A673 (cell line): ENCODE measurements around the gene ELP4. TPM values are rescaled to one million over a fixed set of nuclear protein-coding genes. Genes with fewer than 3 reads are reported as not detected.

Source experiments
- BruUV-seq: library from RNA; stranded (reverse); fragments of 400-500 nt; replicated peaks from 2 replicates; lab custom pipeline; 2021; lab: Mats Ljungman, UMichigan
- CTCF ChIA-PET: fragments of 300-600 bp; sonication (Branson Sonifier 250); formaldehyde crosslinking; loops from one replicate; lab custom pipeline; 2022; ENCODE audit warnings: antibody characterized with exemption; lab: Charles Lee
- POLR2A ChIA-PET: fragments of 300-600 bp; sonication (Branson Sonifier 250); formaldehyde crosslinking; loops from one replicate; lab custom pipeline; 2022; ENCODE audit warnings: antibody characterized with exemption; ENCODE audit not compliant: low non-redundant PET; lab: Charles Lee
- DNase-seq: peaks from one replicate; pipeline ENCODE4 v3.0.0-alpha.2; 2015; ENCODE audit warnings: low spot score
- H3K27ac ChIP-seq: fragments of 200-600 bp; sonication (generic); 2 replicates; pipeline ENCODE4 v1.5.1; 2016; ENCODE audit warnings: mixed run types, low read depth, mild to moderate bottlenecking, mixed read lengths, antibody characterized with exemption, low read length; ENCODE audit not compliant: poor library complexity, severe bottlenecking
- H3K27me3 ChIP-seq: fragments of 200-600 bp; sonication (generic); replicated peaks from 2 replicates; pipeline ENCODE4 v1.6.1; 2017; ENCODE audit warnings: mixed run types, low read depth, mild to moderate bottlenecking, mixed read lengths, antibody characterized with exemption, low read length; ENCODE audit not compliant: insufficient read depth, poor library complexity
- H3K36me3 ChIP-seq: fragments of 200-600 bp; sonication (generic); 2 replicates; pipeline ENCODE4 v1.6.1; 2016; ENCODE audit warnings: mixed run types, mild to moderate bottlenecking, mixed read lengths, antibody characterized with exemption, low read length; ENCODE audit not compliant: insufficient read depth, poor library complexity, severe bottlenecking
- H3K4me1 ChIP-seq: fragments of 200-600 bp; sonication (generic); 2 replicates; pipeline ENCODE4 v1.6.1; 2017; ENCODE audit warnings: mixed run types, mild to moderate bottlenecking, mixed read lengths, antibody characterized with exemption, low read length; ENCODE audit not compliant: insufficient read depth, poor library complexity, severe bottlenecking
- H3K4me3 ChIP-seq: fragments of 200-600 bp; sonication (generic); 2 replicates; pipeline ENCODE4 v1.5.1; 2016; ENCODE audit warnings: low read depth, mixed run types, mild to moderate bottlenecking, mixed read lengths, low read length; ENCODE audit not compliant: poor library complexity, severe bottlenecking
- H3K9me3 ChIP-seq: fragments of 200-600 bp; sonication (generic); 2 replicates; pipeline ENCODE4 v1.6.1; 2016; ENCODE audit warnings: mixed run types, low read depth, mild to moderate bottlenecking, mixed read lengths, antibody characterized with exemption, low read length; ENCODE audit not compliant: poor library complexity, severe bottlenecking
- CTCF ChIP-seq: fragments of 300-800, 200-600 bp; sonication (generic); conservative IDR thresholded peaks from 2 replicates; pipeline ENCODE4 v1.5.1; 2017; ENCODE audit warnings: low read depth, mild to moderate bottlenecking, antibody characterized with exemption, low read length, moderate library complexity, mixed read lengths
- EZH2 ChIP-seq: fragments of 200-600 bp; sonication (generic); IDR thresholded peaks from 2 replicates; pipeline ENCODE4 v1.6.1; 2017; ENCODE audit warnings: borderline replicate concordance, low read depth, mild to moderate bottlenecking, mixed read lengths, antibody characterized with exemption, low read length; ENCODE audit not compliant: poor library complexity, severe bottlenecking
- intact Hi-C: fragments of 100-400 bp; cut with micrococcal nuclease; formaldehyde crosslinking; loops from one replicate; pipeline ENCODE4 v1.10.0; 2022; ENCODE audit not compliant: unreplicated experiment
- total RNA-seq: library from RNA; stranded (reverse); gene quantifications from 2 replicates; pipeline ENCODE4 v1.2.3, GENCODE V29; 2021

The ELP4 gene
- total RNA-seq, 1 experiment from 2014 or later = 49.4 TPM

GRCh38 chr11:31807799-31808667 lies 298.5 kb downstream of the ELP4 start:
- no peak overlapping the region for H3K27ac ChIP-seq
- peak overlapping the region; percentile 60 for H3K4me3 ChIP-seq
- peaks cover 94% of the 10 kb centered on the region for H3K27me3 ChIP-seq
- H3K4me1 ChIP-seq = peaks cover 37% of the 10 kb centered on the region
- DNase-seq = no peak
- POLR2A ChIA-PET = interaction anchor here (0.6 kb wide), 1 partner anchor 254 kb away, joined by 4 read pairs; no protein-coding TSS in a partner anchor
- no peak for TF ChIP-seq EZH2
- no peak for TF ChIP-seq CTCF
- no peaks in the 10 kb centered on the region for H3K36me3 ChIP-seq
- BruUV-seq = no TSS peak
- CTCF ChIA-PET = no interaction called here
- intact Hi-C loops = no loop called here
- no peaks in the 10 kb centered on the region for H3K9me3 ChIP-seq

- peaks cover 94% of the 10 kb centered on the region for H3K27me3 ChIP-seq
- H3K4me1 ChIP-seq = peaks cover 46% of the 10 kb centered on the region
- no peak for DNase-seq
- TF ChIP-seq CTCF (no peak), EZH2 (no peak)
- no peaks in the 10 kb centered on the region for H3K9me3 ChIP-seq
- intact Hi-C loops = no loop called here
- BruUV-seq = TSS peak; percentile 33
- ChIA-PET CTCF (no interaction called here), POLR2A (interaction anchor here (0.6 kb wide), 2 partner anchors 255 to 415 kb away, joined by 4 to 6 read pairs; no protein-coding TSS in a partner anchor)
- no peaks in the 10 kb centered on the region for H3K36me3 ChIP-seq
- peak overlapping the region; percentile 79 for H3K27ac ChIP-seq
- H3K4me3 ChIP-seq = peak overlapping the region; percentile 60
Observed at GRCh38 chr11:31808721-31809540, 299.4 kb downstream of the ELP4 start.

GRCh38 chr11:31809541-31809856 lies 299.9 kb downstream of the ELP4 start:
- Histone ChIP-seq H3K4me1 (peaks cover 52% of the 10 kb centered on the region), H3K27ac (peak overlapping the region; percentile 79), H3K9me3 (no peaks in the 10 kb centered on the region), H3K27me3 (peaks cover 94% of the 10 kb centered on the region), H3K36me3 (no peaks in the 10 kb centered on the region), H3K4me3 (peak overlapping the region; percentile 60)
- TF ChIP-seq EZH2 (no peak), CTCF (no peak)
- no peak for DNase-seq
- POLR2A ChIA-PET = interaction anchor here (0.6 kb wide), 1 partner anchor 415 kb away, joined by 6 read pairs; no protein-coding TSS in a partner anchor
- CTCF ChIA-PET = interaction anchor here (0.6 kb wide), 1 partner anchor 168 kb away, joined by 3 read pairs; no protein-coding TSS in a partner anchor
- intact Hi-C loops = no loop called here
- BruUV-seq = no TSS peak
